OCI-LY3 (cell line): Measurements from ENCODE around the gene CCL7.

Experiments used
- CTCF ChIP-seq: fragments of 200-600, 300-600 bp; sonication (generic); IDR thresholded peaks from 2 replicates; pipeline ENCODE4 v1.5.1; 2014; ENCODE audit warnings: antibody characterized with exemption, low read length, low read depth
- EZH2phosphoT487 ChIP-seq: fragments of 200-600 bp; shearing (Covaris generic); IDR thresholded peaks from 2 replicates; pipeline ENCODE4 v1.6.1; 2018; ENCODE audit warnings: antibody characterized with exemption, mixed run types, low read depth

- no peak for TF ChIP-seq CTCF
- TF ChIP-seq EZH2phosphoT487, result no peak
These were observed 12.1 kb upstream of the CCL7 start for GRCh38 chr17:34257986-34258326.
